ENCODE measurements around the gene ODF2.

ODF2 gene

GRCh38 chr9:128548876-128549275 lies 93.1 kb downstream of the ODF2 start:
- ChIA-PET POLR2A (no interaction called here), CTCF (no interaction called here)
- TF ChIP-seq ARNT (IDR thresholded peaks at IDR 0.05) (no peak), BHLHE40 (IDR thresholded peaks at IDR 0.05; ENCODE audit: borderline replicate concordance) (no peak), SUZ12 (IDR thresholded peaks at IDR 0.05) (no peak), LEF1 (IDR thresholded peaks at IDR 0.05; ENCODE audit: borderline replicate concordance) (no peak), FOXK2 (IDR thresholded peaks at IDR 0.05) (no peak), PKNOX1 (IDR thresholded peaks at IDR 0.05) (no peak), HDGF (IDR thresholded peaks at IDR 0.05; ENCODE audit: borderline replicate concordance) (no peak), NFRKB (IDR thresholded peaks at IDR 0.05) (no peak), ZNF384 (IDR thresholded peaks at IDR 0.05) (no peak), CTBP1 (IDR thresholded peaks at IDR 0.05; ENCODE audit: borderline replicate concordance) (no peak), FOXM1 (IDR thresholded peaks at IDR 0.05; ENCODE audit: borderline replicate concordance) (no peak)
- DNase-seq (ENCODE audit: extremely low spot score) = no peak

GRCh38 chr9:128550226-128550625 lies 94.4 kb downstream of the ODF2 start:
- ChIA-PET CTCF (no interaction called here), POLR2A (interaction anchor here (0.6 to 3.2 kb wide), 6 partner anchors 9 to 222 kb away, joined by 3 to 22 read pairs (median 3); partner anchors contain the start of genes GLE1 and ZDHHC12)
- TF ChIP-seq ARNT (IDR thresholded peaks at IDR 0.05) (no peak), HDGF (IDR thresholded peaks at IDR 0.05; ENCODE audit: borderline replicate concordance) (no peak), L3MBTL2 (conservative IDR thresholded peaks at IDR 0.05) (no peak), ZNF384 (IDR thresholded peaks at IDR 0.05) (no peak), CTBP1 (IDR thresholded peaks at IDR 0.05; ENCODE audit: borderline replicate concordance) (no peak), ELF4 (IDR thresholded peaks at IDR 0.05) (no peak), TARDBP (IDR thresholded peaks at IDR 0.05) (no peak), BHLHE40 (IDR thresholded peaks at IDR 0.05; ENCODE audit: borderline replicate concordance) (no peak), FOXM1 (IDR thresholded peaks at IDR 0.05; ENCODE audit: borderline replicate concordance) (no peak), SUZ12 (IDR thresholded peaks at IDR 0.05) (no peak), PKNOX1 (IDR thresholded peaks at IDR 0.05) (no peak), NFRKB (IDR thresholded peaks at IDR 0.05) (no peak), FOXK2 (IDR thresholded peaks at IDR 0.05) (no peak)
- no peak for DNase-seq (ENCODE audit: extremely low spot score)
